A673 (cell line): ENCODE data around the gene KRTAP4-7. TPM values are rescaled to one million over a fixed set of nuclear protein-coding genes. Genes with fewer than 3 reads are reported as not detected.
"Not testable (repeated sequence)": the region's sequence is repeated elsewhere in the genome, so short reads cannot be mapped to it uniquely, and the experiment has no call there.

ENCODE experiments used
- BruUV-seq: library from RNA; stranded (reverse); fragments of 400-500 nt; replicated peaks from 2 replicates; lab custom pipeline; 2021; lab: Mats Ljungman, UMichigan
- CTCF ChIA-PET: fragments of 300-600 bp; sonication (Branson Sonifier 250); formaldehyde crosslinking; loops from one replicate; lab custom pipeline; 2022; ENCODE audit warnings: antibody characterized with exemption; lab: Charles Lee
- POLR2A ChIA-PET: fragments of 300-600 bp; sonication (Branson Sonifier 250); formaldehyde crosslinking; loops from one replicate; lab custom pipeline; 2022; ENCODE audit warnings: antibody characterized with exemption; ENCODE audit not compliant: low non-redundant PET; lab: Charles Lee
- DNase-seq: peaks from one replicate; pipeline ENCODE4 v3.0.0-alpha.2; 2015; ENCODE audit warnings: low spot score
- H3K27ac ChIP-seq: fragments of 200-600 bp; sonication (generic); 2 replicates; pipeline ENCODE4 v1.5.1; 2016; ENCODE audit warnings: mixed run types, low read depth, mild to moderate bottlenecking, mixed read lengths, antibody characterized with exemption, low read length; ENCODE audit not compliant: poor library complexity, severe bottlenecking
- H3K27me3 ChIP-seq: fragments of 200-600 bp; sonication (generic); replicated peaks from 2 replicates; pipeline ENCODE4 v1.6.1; 2017; ENCODE audit warnings: mixed run types, low read depth, mild to moderate bottlenecking, mixed read lengths, antibody characterized with exemption, low read length; ENCODE audit not compliant: insufficient read depth, poor library complexity
- H3K36me3 ChIP-seq: fragments of 200-600 bp; sonication (generic); 2 replicates; pipeline ENCODE4 v1.6.1; 2016; ENCODE audit warnings: mixed run types, mild to moderate bottlenecking, mixed read lengths, antibody characterized with exemption, low read length; ENCODE audit not compliant: insufficient read depth, poor library complexity, severe bottlenecking
- H3K4me1 ChIP-seq: fragments of 200-600 bp; sonication (generic); 2 replicates; pipeline ENCODE4 v1.6.1; 2017; ENCODE audit warnings: mixed run types, mild to moderate bottlenecking, mixed read lengths, antibody characterized with exemption, low read length; ENCODE audit not compliant: insufficient read depth, poor library complexity, severe bottlenecking
- H3K4me3 ChIP-seq: fragments of 200-600 bp; sonication (generic); 2 replicates; pipeline ENCODE4 v1.5.1; 2016; ENCODE audit warnings: low read depth, mixed run types, mild to moderate bottlenecking, mixed read lengths, low read length; ENCODE audit not compliant: poor library complexity, severe bottlenecking
- H3K9me3 ChIP-seq: fragments of 200-600 bp; sonication (generic); 2 replicates; pipeline ENCODE4 v1.6.1; 2016; ENCODE audit warnings: mixed run types, low read depth, mild to moderate bottlenecking, mixed read lengths, antibody characterized with exemption, low read length; ENCODE audit not compliant: poor library complexity, severe bottlenecking
- CTCF ChIP-seq: fragments of 300-800, 200-600 bp; sonication (generic); conservative IDR thresholded peaks from 2 replicates; pipeline ENCODE4 v1.5.1; 2017; ENCODE audit warnings: low read depth, mild to moderate bottlenecking, antibody characterized with exemption, low read length, moderate library complexity, mixed read lengths
- EZH2 ChIP-seq: fragments of 200-600 bp; sonication (generic); IDR thresholded peaks from 2 replicates; pipeline ENCODE4 v1.6.1; 2017; ENCODE audit warnings: borderline replicate concordance, low read depth, mild to moderate bottlenecking, mixed read lengths, antibody characterized with exemption, low read length; ENCODE audit not compliant: poor library complexity, severe bottlenecking
- intact Hi-C: fragments of 100-400 bp; cut with micrococcal nuclease; formaldehyde crosslinking; loops from one replicate; pipeline ENCODE4 v1.10.0; 2022; ENCODE audit not compliant: unreplicated experiment
- total RNA-seq: library from RNA; stranded (reverse); gene quantifications from 2 replicates; pipeline ENCODE4 v1.2.3, GENCODE V29; 2021

The KRTAP4-7 gene
- total RNA-seq, 1 experiment from 2014 or later: not detected

- no peaks in the 10 kb centered on the region for H3K4me1 ChIP-seq
- no TSS peak for BruUV-seq
- no peaks in the 10 kb centered on the region for H3K27me3 ChIP-seq
- CTCF ChIA-PET: no interaction called here
- DNase-seq: no peak
- no peaks in the 10 kb centered on the region for H3K36me3 ChIP-seq
- TF ChIP-seq EZH2: no peak
- intact Hi-C loops: no loop called here
- no peak within 1 kb of the TSS for H3K4me3 ChIP-seq
- H3K27ac ChIP-seq: no peak within 1 kb of the TSS
- POLR2A ChIA-PET: no interaction called here
- H3K9me3 ChIP-seq: no peaks in the 10 kb centered on the region
Measured at GRCh38 chr17:41101586-41102259, 17.8 kb downstream of the KRTAP4-7 start, which contains the start of gene KRTAP4-16. Gene KRTAP4-16 (minus strand): TSS chr17:41102209. CDS start chr17:41102209, 0 bp downstream.

- Histone ChIP-seq H3K27ac (no peak overlapping the region), H3K4me3 (no peak overlapping the region), H3K36me3 (no peaks in the 10 kb centered on the region), H3K9me3 (no peaks in the 10 kb centered on the region), H3K4me1 (no peaks in the 10 kb centered on the region), H3K27me3 (no peaks in the 10 kb centered on the region)
- ChIA-PET CTCF (no interaction called here), POLR2A (no interaction called here)
- intact Hi-C loops: no loop called here
- DNase-seq: no peak
- no peak for TF ChIP-seq EZH2
- no peak for TF ChIP-seq CTCF
- no TSS peak for BruUV-seq
Measured at GRCh38 chr17:41103896-41104295, 19.9 kb downstream of the KRTAP4-7 start.

GRCh38 chr17:41104386-41105038 is 20.6 kb downstream of the KRTAP4-7 start:
- H3K36me3 ChIP-seq, H3K4me3 ChIP-seq, H3K27me3 ChIP-seq, intact Hi-C loops, CTCF ChIA-PET, POLR2A ChIA-PET, H3K27ac ChIP-seq, BruUV-seq, H3K4me1 ChIP-seq, H3K9me3 ChIP-seq: not testable (repeated sequence)
- DNase-seq: peak; percentile 20

GRCh38 chr17:41105347-41105746 is 21.4 kb downstream of the KRTAP4-7 start, which contains the start of gene KRTAP4-9:
Gene KRTAP4-9 (plus strand): TSS chr17:41105389. CDS start chr17:41105389, 0 bp downstream.
- DNase-seq: peak; percentile 28
- H3K4me1 ChIP-seq, BruUV-seq, CTCF ChIA-PET, H3K27ac ChIP-seq, H3K27me3 ChIP-seq, H3K36me3 ChIP-seq, H3K9me3 ChIP-seq, intact Hi-C loops, POLR2A ChIA-PET, H3K4me3 ChIP-seq: not testable (repeated sequence)
